AG04449 (cell line): ENCODE data around the gene KSR2.

Experiments
- CTCF ChIA-PET: fragments of 350-600 bp; formaldehyde crosslinking; extraction: SDS; loops from one replicate; lab custom pipeline; 2021; ENCODE audit warnings: antibody characterized with exemption; lab: Yijun Ruan, JAX
- POLR2A ChIA-PET: fragments of 400-600, 350-600 bp; formaldehyde crosslinking; extraction: SDS; loops from one replicate; lab custom pipeline; 2020; ENCODE audit warnings: antibody characterized with exemption, inconsistent platforms; lab: Yijun Ruan, JAX
- DNase-seq: peaks from one replicate; pipeline ENCODE4 v3.0.0-alpha.2; 2010; ENCODE audit warnings: low read depth, low spot score
- H3K4me3 ChIP-seq: 2 replicates; pipeline ENCODE4 v1.5.1; 2011; ENCODE audit warnings: low read depth, mild to moderate bottlenecking, control low read depth, low read length
- CTCF ChIP-seq: IDR thresholded peaks from one replicate; pipeline ENCODE4 v1.5.1; 2011; ENCODE audit warnings: mild to moderate bottlenecking, moderate library complexity, low read length, control low read depth, inconsistent platforms; ENCODE audit not compliant: insufficient read depth; ENCODE audit errors: missing control alignments

KSR2 gene

GRCh38 chr12:117963836-117964235, 5.0 kb downstream of the KSR2 start:
- no peak for DNase-seq
- no peak for TF ChIP-seq CTCF
- ChIA-PET POLR2A (no interaction called here), CTCF (no interaction called here)
- no peak overlapping the region for H3K4me3 ChIP-seq

GRCh38 chr12:117936722-117937484, 31.9 kb downstream of the KSR2 start:
- ChIA-PET POLR2A (no interaction called here), CTCF (no interaction called here)
- DNase-seq = no peak
- H3K4me3 ChIP-seq = no peak overlapping the region
- TF ChIP-seq CTCF = no peak

GRCh38 chr12:117933545-117933944, 35.2 kb downstream of the KSR2 start:
- no peak overlapping the region for H3K4me3 ChIP-seq
- ChIA-PET POLR2A (no interaction called here), CTCF (interaction anchor here (0.6 to 0.9 kb wide), 2 partner anchors 58 to 76 kb away, joined by 3 read pairs; no protein-coding TSS in a partner anchor)
- no peak for DNase-seq
- TF ChIP-seq CTCF = no peak

GRCh38 chr12:117926391-117926899, 42.3 kb downstream of the KSR2 start:
- POLR2A ChIA-PET = no interaction called here
- H3K4me3 ChIP-seq = no peak overlapping the region
- CTCF ChIA-PET = no interaction called here
- TF ChIP-seq CTCF = no peak
- DNase-seq = no peak

GRCh38 chr12:117921929-117922777, 46.6 kb downstream of the KSR2 start:
- no peak overlapping the region for H3K4me3 ChIP-seq
- TF ChIP-seq CTCF = no peak
- CTCF ChIA-PET = interaction anchor here (0.8 to 1.5 kb wide), 3 partner anchors 17 to 64 kb away, joined by 3 read pairs; no protein-coding TSS in a partner anchor
- POLR2A ChIA-PET = no interaction called here
- DNase-seq = no peak

- TF ChIP-seq CTCF = no peak
- CTCF ChIA-PET = interaction anchor here (1.1 kb wide), 1 partner anchor 45 kb away, joined by 3 read pairs; no protein-coding TSS in a partner anchor
- no peak overlapping the region for H3K4me3 ChIP-seq
- POLR2A ChIA-PET = no interaction called here
- no peak for DNase-seq
Measured at GRCh38 chr12:117919479-117919878, 49.3 kb downstream of the KSR2 start.
